ENCODE measurements around the gene CCNA2. TPM values are rescaled to one million over a fixed set of nuclear protein-coding genes. Genes with fewer than 3 reads are reported as not detected.

CCNA2 gene
- total RNA-seq, 2 experiments from 2014 or later, result 149 to 162 TPM

DNA sequence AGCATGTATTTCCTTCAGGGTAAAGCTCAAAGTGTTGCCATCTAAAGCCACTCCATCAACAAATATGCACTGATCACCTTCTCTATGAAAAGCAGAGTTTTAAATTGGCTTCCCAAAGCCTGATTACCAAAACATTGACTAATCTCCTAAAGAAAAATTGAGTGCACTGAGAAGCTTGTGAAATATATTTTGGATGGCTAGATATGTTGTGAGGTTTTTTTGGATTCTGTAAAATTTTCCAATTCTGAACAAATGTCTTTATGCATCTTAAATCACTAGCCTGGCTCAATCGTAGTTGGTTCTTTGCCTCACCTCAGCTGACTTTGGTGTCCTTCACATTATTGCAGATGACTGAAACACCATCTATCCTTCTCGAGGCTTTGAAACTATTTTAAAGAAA, 37.5 kb downstream of the CCNA2 start:
- H3K79me2 ChIP-seq (ENCODE audit: insufficient read depth, low read depth, low read length), result no peaks in the 10 kb centered on the region
- BruUV-seq (replicated peaks), result no TSS peak
- H3K9me2 ChIP-seq (ENCODE audit: insufficient read depth, low read length), result no peaks in the 10 kb centered on the region
- no peak overlapping the region for H3K27ac ChIP-seq (ENCODE audit: low read depth, low read length, poor library complexity, severe bottlenecking)
- no peak overlapping the region for H3K4me3 ChIP-seq (ENCODE audit: low read depth, low read length, poor library complexity, severe bottlenecking)
- POLR2A ChIA-PET, result interaction anchor here (0.6 kb wide), 1 partner anchor 326 kb away, joined by 7 read pairs; no protein-coding TSS in a partner anchor
- H3K4me2 ChIP-seq (ENCODE audit: low read length), result no peak overlapping the region
- intact Hi-C loops (cut with micrococcal nuclease; ENCODE audit: unreplicated experiment), result no loop called here
- no peak for DNase-seq (ENCODE audit: low spot score)
- no peaks in the 10 kb centered on the region for H3K4me1 ChIP-seq (ENCODE audit: insufficient read depth, low read length, poor library complexity, severe bottlenecking)
- TF ChIP-seq, protein P1, sequence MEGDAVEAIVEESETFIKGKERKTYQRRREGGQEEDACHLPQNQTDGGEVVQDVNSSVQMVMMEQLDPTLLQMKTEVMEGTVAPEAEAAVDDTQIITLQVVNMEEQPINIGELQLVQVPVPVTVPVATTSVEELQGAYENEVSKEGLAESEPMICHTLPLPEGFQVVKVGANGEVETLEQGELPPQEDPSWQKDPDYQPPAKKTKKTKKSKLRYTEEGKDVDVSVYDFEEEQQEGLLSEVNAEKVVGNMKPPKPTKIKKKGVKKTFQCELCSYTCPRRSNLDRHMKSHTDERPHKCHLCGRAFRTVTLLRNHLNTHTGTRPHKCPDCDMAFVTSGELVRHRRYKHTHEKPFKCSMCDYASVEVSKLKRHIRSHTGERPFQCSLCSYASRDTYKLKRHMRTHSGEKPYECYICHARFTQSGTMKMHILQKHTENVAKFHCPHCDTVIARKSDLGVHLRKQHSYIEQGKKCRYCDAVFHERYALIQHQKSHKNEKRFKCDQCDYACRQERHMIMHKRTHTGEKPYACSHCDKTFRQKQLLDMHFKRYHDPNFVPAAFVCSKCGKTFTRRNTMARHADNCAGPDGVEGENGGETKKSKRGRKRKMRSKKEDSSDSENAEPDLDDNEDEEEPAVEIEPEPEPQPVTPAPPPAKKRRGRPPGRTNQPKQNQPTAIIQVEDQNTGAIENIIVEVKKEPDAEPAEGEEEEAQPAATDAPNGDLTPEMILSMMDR (conservative IDR thresholded peaks at IDR 0.05; ENCODE audit: low read length), result no peak
- TF ChIP-seq EZH2phosphoT487 (IDR thresholded peaks at IDR 0.05; ENCODE audit: borderline replicate concordance, low read depth, low read length), result no peak
- no peaks in the 10 kb centered on the region for H4K20me1 ChIP-seq (ENCODE audit: insufficient read depth, low read length)
- H2AFZ ChIP-seq (ENCODE audit: low read length), result no peak overlapping the region
- H3K9me3 ChIP-seq (ENCODE audit: low read length), result no peaks in the 10 kb centered on the region
- CTCF ChIA-PET (ENCODE audit: unreplicated experiment), result no interaction called here
- no peaks in the 10 kb centered on the region for H3K36me3 ChIP-seq (ENCODE audit: insufficient read depth, low read length)

DNA sequence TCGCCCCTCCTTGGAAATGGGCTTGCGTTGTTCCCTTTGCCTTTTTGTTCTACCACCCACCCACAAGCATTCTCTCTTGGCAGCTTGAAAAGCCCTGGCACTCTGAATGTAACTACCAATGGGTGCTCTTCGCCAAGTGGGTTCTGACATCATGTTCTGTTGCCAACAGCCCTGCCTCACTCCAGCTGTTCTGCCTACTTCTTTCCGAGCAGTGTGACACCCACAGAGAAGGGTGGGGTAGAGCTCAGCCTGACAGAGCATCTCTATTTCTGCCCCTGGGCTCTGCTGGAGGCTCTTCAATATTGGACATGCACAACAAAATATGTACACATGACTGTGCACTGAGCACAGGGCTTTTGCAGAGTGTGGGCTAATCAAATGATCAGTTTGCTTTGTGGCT, 38.2 kb downstream of the CCNA2 start:
- no peaks in the 10 kb centered on the region for H3K9me3 ChIP-seq (ENCODE audit: low read length)
- H3K79me2 ChIP-seq (ENCODE audit: insufficient read depth, low read depth, low read length), result no peaks in the 10 kb centered on the region
- no peak overlapping the region for H3K4me3 ChIP-seq (ENCODE audit: low read depth, low read length, poor library complexity, severe bottlenecking)
- H2AFZ ChIP-seq (ENCODE audit: low read length), result no peak overlapping the region
- BruUV-seq (replicated peaks), result no TSS peak
- no peaks in the 10 kb centered on the region for H3K36me3 ChIP-seq (ENCODE audit: insufficient read depth, low read length)
- no peaks in the 10 kb centered on the region for H4K20me1 ChIP-seq (ENCODE audit: insufficient read depth, low read length)
- no peak overlapping the region for H3K27ac ChIP-seq (ENCODE audit: low read depth, low read length, poor library complexity, severe bottlenecking)
- no peaks in the 10 kb centered on the region for H3K9me2 ChIP-seq (ENCODE audit: insufficient read depth, low read length)
- H3K4me2 ChIP-seq (ENCODE audit: low read length), result no peak overlapping the region
- ChIA-PET POLR2A (no interaction called here), CTCF (ENCODE audit: unreplicated experiment) (no interaction called here)
- no peaks in the 10 kb centered on the region for H3K4me1 ChIP-seq (ENCODE audit: insufficient read depth, low read length, poor library complexity, severe bottlenecking)
- intact Hi-C loops (cut with micrococcal nuclease; ENCODE audit: unreplicated experiment), result no loop called here
- no peak for DNase-seq (ENCODE audit: low spot score)
- TF ChIP-seq, protein P1 (conservative IDR thresholded peaks at IDR 0.05; ENCODE audit: low read length), result no peak

DNA sequence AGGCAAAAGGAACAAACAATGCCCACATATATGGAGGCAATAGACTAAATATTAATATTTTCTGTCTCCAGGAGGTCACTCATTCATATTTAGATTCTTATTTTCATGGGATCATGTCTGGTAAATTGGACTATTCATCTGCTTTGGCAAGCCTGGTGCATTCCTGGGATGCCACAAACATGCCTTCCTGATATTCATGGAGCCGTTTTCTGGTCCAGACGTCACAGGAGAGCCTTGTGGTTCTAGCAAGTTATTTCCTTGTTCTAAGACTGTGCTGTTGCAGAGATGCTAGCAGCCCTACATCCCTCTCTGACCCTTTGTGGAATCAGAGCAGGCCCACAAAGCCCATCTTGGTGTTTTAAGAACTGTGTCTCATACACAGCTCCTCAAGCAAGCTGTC, 38.7 kb downstream of the CCNA2 start:
- BruUV-seq (replicated peaks), result no TSS peak
- TF ChIP-seq EZH2phosphoT487 (IDR thresholded peaks at IDR 0.05; ENCODE audit: borderline replicate concordance, low read depth, low read length), result no peak
- TF ChIP-seq, protein P1 (conservative IDR thresholded peaks at IDR 0.05; ENCODE audit: low read length), result no peak
- H3K79me2 ChIP-seq (ENCODE audit: insufficient read depth, low read depth, low read length), result no peaks in the 10 kb centered on the region
- no peak overlapping the region for H2AFZ ChIP-seq (ENCODE audit: low read length)
- ChIA-PET CTCF (ENCODE audit: unreplicated experiment) (no interaction called here), POLR2A (interaction anchor here (1.0 kb wide), 1 partner anchor 9 kb away, joined by 3 read pairs; no protein-coding TSS in a partner anchor)
- H3K4me3 ChIP-seq (ENCODE audit: low read depth, low read length, poor library complexity, severe bottlenecking), result no peak overlapping the region
- no peaks in the 10 kb centered on the region for H3K36me3 ChIP-seq (ENCODE audit: insufficient read depth, low read length)
- no peaks in the 10 kb centered on the region for H4K20me1 ChIP-seq (ENCODE audit: insufficient read depth, low read length)
- no peak overlapping the region for H3K27ac ChIP-seq (ENCODE audit: low read depth, low read length, poor library complexity, severe bottlenecking)
- no peaks in the 10 kb centered on the region for H3K9me3 ChIP-seq (ENCODE audit: low read length)
- H3K4me2 ChIP-seq (ENCODE audit: low read length), result no peak overlapping the region
- no peaks in the 10 kb centered on the region for H3K4me1 ChIP-seq (ENCODE audit: insufficient read depth, low read length, poor library complexity, severe bottlenecking)
- no peaks in the 10 kb centered on the region for H3K9me2 ChIP-seq (ENCODE audit: insufficient read depth, low read length)
- intact Hi-C loops (cut with micrococcal nuclease; ENCODE audit: unreplicated experiment), result no loop called here
- DNase-seq (ENCODE audit: low spot score), result no peak

All from OCI-LY7 (cell line).